Sigmoid colon (tissue), 7 donors: ENCODE data around the gene ACOXL. TPM values are rescaled to one million over a fixed set of nuclear protein-coding genes. Genes with fewer than 3 reads are reported as not detected.

Experiments used
- DNase-seq: peaks from one replicate; pipeline ENCODE4 v3.0.0-alpha.2; 2019
- H3K27ac ChIP-seq, 4 donors: fragments of 200-600 bp; sonication (generic); one replicate each; pipeline ENCODE4 v1.5.1; 2016 to 2019; ENCODE audit warnings: mild to moderate bottlenecking in 1 of 4
- H3K27me3 ChIP-seq, 3 donors: fragments of 200-600 bp; sonication (generic); one replicate each; pipeline ENCODE4 v1.5.1; 2019; ENCODE audit warnings: mild to moderate bottlenecking in 1 of 3
- H3K36me3 ChIP-seq, 4 donors: fragments of 200-600 bp; sonication (generic); one replicate each; pipeline ENCODE4 v1.5.1; 2016 to 2019
- H3K4me1 ChIP-seq, 4 donors: fragments of 200-600 bp; sonication (generic); one replicate each; pipeline ENCODE4 v1.5.1; 2017 to 2019
- H3K4me3 ChIP-seq, 4 donors: fragments of 200-600 bp; sonication (generic); one replicate each; pipeline ENCODE4 v1.5.1; 2017 to 2019; ENCODE audit warnings: mild to moderate bottlenecking in 2 of 4, moderate library complexity in 1 of 4
- H3K9me3 ChIP-seq, 4 donors: fragments of 200-600 bp in 3 of 4; sonication (generic) in 3 of 4; one replicate each; pipeline versions ENCODE4 v1.5.1 to v1.6.1; 2013 to 2019
- CTCF ChIP-seq, 4 experiments: fragments of 450-650 bp in 3 of 4; fragments of 200-600 bp in 1 of 4; IDR thresholded peaks; one replicate each; pipeline ENCODE4 v1.5.1; 2016 to 2019; ENCODE audit warnings: antibody characterized with exemption in 4 of 4, mild to moderate bottlenecking in 3 of 4, moderate library complexity in 2 of 4
- EP300 ChIP-seq, 4 donors: sonication (generic); formaldehyde crosslinking; IDR thresholded peaks; one replicate each; pipeline ENCODE4 v1.6.1; 2017; ENCODE audit warnings: antibody characterized with exemption in 4 of 4
- POLR2A ChIP-seq, 2 donors: fragments of 450-650 bp; IDR thresholded peaks; one replicate each; pipeline ENCODE4 v1.6.1; 2016; ENCODE audit warnings: antibody characterized with exemption in 2 of 2, mild to moderate bottlenecking in 2 of 2, moderate library complexity in 2 of 2
- POLR2AphosphoS5 ChIP-seq, 4 donors: sonication (generic); formaldehyde crosslinking; IDR thresholded peaks; one replicate each; pipeline ENCODE4 v1.6.1; 2017; ENCODE audit warnings: antibody characterized with exemption in 4 of 4
- WGBS, 2 donors: extraction: QIAGEN DNeasy Blood & Tissue Kit; methylation state at CpG; one replicate each; pipeline ENCODE4 v1.1.7; 2013; 5-methylcytosine and 5-hydroxymethylcytosine counted together
- intact Hi-C: fragments of 100-400 bp; cut with DNase I; formaldehyde crosslinking; loops from one replicate; pipeline ENCODE4 v1.15.1; 2023
- polyA plus RNA-seq, 3 donors: library from polyadenylated mRNA; stranded (reverse); fragments of 200-250 nt; gene quantifications; one replicate each; pipeline ENCODE4 v1.2.3, GENCODE V29; 2013
- total RNA-seq, 4 donors: library from RNA; depleted of rRNA; stranded (reverse); fragments of >200 nt; gene quantifications; one replicate each; pipeline ENCODE4 v1.1.0, GENCODE V29; 2016
- donor health status: healthy with polysubstance abuse.
- donor health status: Bipolar disorder and iron deficiency.
- donor health status: healthy.

ACOXL gene
- total and polyA plus RNA-seq, 7 donors, result 0.45 TPM; not detected in 6

- intact Hi-C loops, result no loop called here
- Histone ChIP-seq H3K27me3 (no peaks in the 10 kb centered on the region), H3K9me3 (no peaks in the 10 kb centered on the region), H3K36me3 (no peaks in the 10 kb centered on the region), H3K4me3 (no peak overlapping the region), H3K4me1 (peaks cover 0 to under 1% (median under 1%) of the 10 kb centered on the region in 4 donors), H3K27ac (no peak overlapping the region)
- TF ChIP-seq POLR2A (IDR thresholded peaks at IDR 0.05), result no peak
- no peak for TF ChIP-seq CTCF (IDR thresholded peaks at IDR 0.05)
- no peak for TF ChIP-seq POLR2AphosphoS5 (IDR thresholded peaks at IDR 0.05)
- no peak for TF ChIP-seq EP300 (IDR thresholded peaks at IDR 0.05)
- WGBS, 2 donors, result 94 to 99% methylated on average over 1 of the region's 1 CpG
- DNase-seq, result no peak
Measured at GRCh38 chr2:110764931-110765330, 32.6 kb downstream of the ACOXL start.

GRCh38 chr2:110766291-110766690 lies 33.9 kb downstream of the ACOXL start:
- 79 to 83% methylated on average over 3 of the region's 3 CpGs for WGBS, 2 donors
- DNase-seq, result no peak
- H3K27ac ChIP-seq, result no peak overlapping the region
- H3K4me1 ChIP-seq, result peaks cover 0 to 14% (median 13%) of the 10 kb centered on the region in 4 donors
- no peaks in the 10 kb centered on the region for H3K9me3 ChIP-seq
- intact Hi-C loops, result no loop called here
- no peak for TF ChIP-seq POLR2AphosphoS5 (IDR thresholded peaks at IDR 0.05)
- TF ChIP-seq EP300 (IDR thresholded peaks at IDR 0.05), result no peak
- no peak for TF ChIP-seq POLR2A (IDR thresholded peaks at IDR 0.05)
- no peak for TF ChIP-seq CTCF (IDR thresholded peaks at IDR 0.05)
- H3K27me3 ChIP-seq, result no peaks in the 10 kb centered on the region
- no peak overlapping the region for H3K4me3 ChIP-seq
- H3K36me3 ChIP-seq, result no peaks in the 10 kb centered on the region

GRCh38 chr2:110768591-110768990 lies 36.2 kb downstream of the ACOXL start:
- no peaks in the 10 kb centered on the region for H3K9me3 ChIP-seq
- H3K36me3 ChIP-seq, result no peaks in the 10 kb centered on the region
- no peak overlapping the region for H3K27ac ChIP-seq
- no peaks in the 10 kb centered on the region for H3K27me3 ChIP-seq
- DNase-seq, result no peak
- H3K4me3 ChIP-seq, result no peak overlapping the region
- intact Hi-C loops, result no loop called here
- peaks cover 0 to 37% (median 35%) of the 10 kb centered on the region in 4 donors for H3K4me1 ChIP-seq
- TF ChIP-seq POLR2AphosphoS5 (IDR thresholded peaks at IDR 0.05) (no peak), POLR2A (IDR thresholded peaks at IDR 0.05) (no peak), CTCF (IDR thresholded peaks at IDR 0.05) (no peak), EP300 (IDR thresholded peaks at IDR 0.05) (no peak)
- WGBS, 2 donors, result 85 to 86% methylated on average over 10 of the region's 10 CpGs

GRCh38 chr2:110770404-110770958 lies 38.1 kb downstream of the ACOXL start:
- Histone ChIP-seq H3K36me3 (no peaks in the 10 kb centered on the region), H3K4me1 (peaks cover 0 to 45% (median 40%) of the 10 kb centered on the region in 4 donors), H3K4me3 (peak overlapping the region in 2 of 4 donors; percentile 7 to 17), H3K27me3 (no peaks in the 10 kb centered on the region), H3K27ac (peak overlapping the region in 3 of 4 donors; percentile 39 to 59 (median 44)), H3K9me3 (no peaks in the 10 kb centered on the region)
- 75 to 82% methylated on average over 16 of the region's 16 CpGs for WGBS, 2 donors
- no peak for DNase-seq
- TF ChIP-seq CTCF (IDR thresholded peaks at IDR 0.05) (no peak), POLR2AphosphoS5 (IDR thresholded peaks at IDR 0.05) (peak in 3 of 4 donors; percentile 15 to 52 (median 39)), POLR2A (IDR thresholded peaks at IDR 0.05) (no peak)
- intact Hi-C loops, result no loop called here
